WI38 (cell line): Measurements from ENCODE around the gene TMTC1.

Source experiments
- H3K4me3 ChIP-seq: 2 replicates; pipeline ENCODE4 v1.5.1; 2011; ENCODE audit warnings: low read depth, mild to moderate bottlenecking, control low read depth, low read length
- TF ChIP-seq, protein P1 (sequence below): IDR thresholded peaks from 2 replicates; pipeline ENCODE4 v1.5.1; 2012; ENCODE audit warnings: low read depth, mild to moderate bottlenecking, control low read depth, low read length

The TMTC1 gene

DNA sequence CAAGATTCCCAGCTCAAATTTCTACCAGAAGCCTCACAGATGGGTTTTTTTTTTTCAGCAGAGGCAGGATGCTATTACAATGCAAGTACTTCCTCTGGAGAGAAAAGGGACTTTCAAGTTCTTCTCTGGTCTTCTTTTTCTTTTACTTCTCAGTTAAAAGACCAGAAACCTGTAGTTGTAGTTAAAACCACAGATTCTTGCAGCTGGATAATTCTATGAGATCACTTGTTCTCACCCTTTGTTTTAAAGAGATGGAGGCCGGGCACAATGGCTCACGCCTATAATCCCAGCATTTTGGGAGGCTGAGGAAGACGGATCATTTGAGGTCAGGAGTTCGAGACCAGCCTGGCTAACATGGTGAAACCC is 238.7 kb downstream of the TMTC1 start:
- TF ChIP-seq, protein P1, sequence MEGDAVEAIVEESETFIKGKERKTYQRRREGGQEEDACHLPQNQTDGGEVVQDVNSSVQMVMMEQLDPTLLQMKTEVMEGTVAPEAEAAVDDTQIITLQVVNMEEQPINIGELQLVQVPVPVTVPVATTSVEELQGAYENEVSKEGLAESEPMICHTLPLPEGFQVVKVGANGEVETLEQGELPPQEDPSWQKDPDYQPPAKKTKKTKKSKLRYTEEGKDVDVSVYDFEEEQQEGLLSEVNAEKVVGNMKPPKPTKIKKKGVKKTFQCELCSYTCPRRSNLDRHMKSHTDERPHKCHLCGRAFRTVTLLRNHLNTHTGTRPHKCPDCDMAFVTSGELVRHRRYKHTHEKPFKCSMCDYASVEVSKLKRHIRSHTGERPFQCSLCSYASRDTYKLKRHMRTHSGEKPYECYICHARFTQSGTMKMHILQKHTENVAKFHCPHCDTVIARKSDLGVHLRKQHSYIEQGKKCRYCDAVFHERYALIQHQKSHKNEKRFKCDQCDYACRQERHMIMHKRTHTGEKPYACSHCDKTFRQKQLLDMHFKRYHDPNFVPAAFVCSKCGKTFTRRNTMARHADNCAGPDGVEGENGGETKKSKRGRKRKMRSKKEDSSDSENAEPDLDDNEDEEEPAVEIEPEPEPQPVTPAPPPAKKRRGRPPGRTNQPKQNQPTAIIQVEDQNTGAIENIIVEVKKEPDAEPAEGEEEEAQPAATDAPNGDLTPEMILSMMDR, result no peak
- no peak overlapping the region for H3K4me3 ChIP-seq

DNA sequence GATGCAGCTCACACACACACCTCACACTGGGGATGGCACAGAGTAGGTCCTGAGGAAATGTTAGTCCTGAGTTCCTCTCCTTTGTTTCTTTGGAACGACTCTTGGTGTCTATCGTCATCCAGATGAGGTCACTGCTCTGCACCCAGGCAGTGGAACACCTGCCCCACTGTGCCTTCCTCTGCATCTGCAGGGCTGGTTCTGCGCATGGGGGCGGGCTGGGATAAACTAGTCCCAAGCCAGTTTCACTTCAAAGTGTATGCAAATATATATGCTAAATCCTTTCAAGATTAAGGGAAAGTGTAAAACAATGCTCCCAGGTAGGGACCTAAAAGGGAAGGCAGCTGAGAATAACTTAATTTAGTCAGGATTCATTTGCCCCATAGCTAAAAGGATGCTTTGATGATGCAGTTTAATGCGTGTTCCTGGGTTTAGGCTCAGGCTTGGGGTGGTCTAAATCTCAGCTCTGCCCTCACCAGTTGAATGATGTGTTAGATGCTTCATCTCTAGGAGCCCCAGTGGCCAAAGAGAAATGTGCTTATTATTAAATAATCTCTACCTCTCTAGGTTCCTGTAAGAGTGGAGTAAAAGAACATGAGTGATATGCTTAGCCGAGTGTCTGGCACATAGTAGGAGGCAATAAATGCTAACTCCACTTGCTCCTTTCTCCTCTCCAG is 239.2 kb downstream of the TMTC1 start:
- H3K4me3 ChIP-seq, result no peak overlapping the region
- TF ChIP-seq, protein P1, result no peak

DNA sequence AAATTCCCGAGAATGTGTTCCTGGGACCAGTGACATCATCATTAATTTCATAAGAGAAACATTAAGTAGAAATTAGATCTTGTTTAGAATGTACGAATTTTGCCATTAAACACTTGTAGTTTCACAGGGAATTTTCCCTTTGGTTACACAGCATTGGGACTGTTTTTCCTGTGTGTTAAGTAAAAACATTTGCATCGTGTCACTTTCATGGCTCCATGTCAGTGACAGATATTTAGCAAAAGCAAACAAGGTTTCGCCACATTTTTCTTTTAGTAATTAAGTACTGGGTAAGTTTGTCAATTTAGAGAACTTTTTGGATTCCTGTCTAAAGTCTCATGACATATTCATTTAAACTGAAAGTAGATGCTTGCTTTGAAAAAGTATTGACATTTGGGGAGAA is 240.7 kb downstream of the TMTC1 start:
- TF ChIP-seq, protein P1, result no peak

DNA sequence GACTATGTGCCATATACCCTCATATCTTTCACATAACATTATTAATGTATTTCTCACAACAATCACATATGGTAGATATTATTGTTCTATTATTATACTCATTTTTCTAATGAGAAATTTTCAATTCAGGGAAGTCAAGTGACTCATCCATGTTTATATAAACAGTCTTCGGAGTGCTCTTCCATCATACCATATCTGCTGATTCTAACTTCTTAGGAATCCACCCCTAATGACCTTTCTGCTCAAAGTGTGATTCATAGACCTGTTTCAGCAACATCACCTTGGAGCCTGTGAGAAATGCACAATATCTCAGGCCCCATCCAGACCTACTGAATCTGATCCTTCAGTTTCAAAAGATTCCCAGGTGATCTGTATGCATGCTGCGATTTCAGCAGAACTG is 246.4 kb downstream of the TMTC1 start:
- no peak overlapping the region for H3K4me3 ChIP-seq
- TF ChIP-seq, protein P1, result no peak

More for the DNA sequence above, 240.7 kb downstream of the TMTC1 start:
- H3K4me3 ChIP-seq, result no peak overlapping the region

DNA sequence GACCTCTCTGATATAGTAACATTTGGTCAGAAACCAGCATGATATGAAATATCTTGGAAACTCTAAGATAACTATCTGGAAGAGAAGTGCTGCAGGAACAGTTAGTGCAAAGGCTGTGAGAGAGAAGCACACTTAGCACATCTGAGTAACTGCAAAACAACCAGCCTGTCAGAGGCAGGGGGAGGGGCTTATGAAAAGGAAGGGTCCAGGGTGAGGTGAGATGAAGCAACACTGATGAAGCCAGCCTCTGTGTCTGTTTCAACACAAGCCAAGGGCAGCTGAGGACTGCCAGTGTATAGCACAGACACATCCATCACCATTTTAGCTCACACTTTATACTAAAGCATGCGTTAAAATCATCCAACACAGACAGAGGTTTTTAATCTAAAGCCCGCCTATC is 248.8 kb downstream of the TMTC1 start:
- TF ChIP-seq, protein P1, result no peak
- H3K4me3 ChIP-seq, result no peak overlapping the region

DNA sequence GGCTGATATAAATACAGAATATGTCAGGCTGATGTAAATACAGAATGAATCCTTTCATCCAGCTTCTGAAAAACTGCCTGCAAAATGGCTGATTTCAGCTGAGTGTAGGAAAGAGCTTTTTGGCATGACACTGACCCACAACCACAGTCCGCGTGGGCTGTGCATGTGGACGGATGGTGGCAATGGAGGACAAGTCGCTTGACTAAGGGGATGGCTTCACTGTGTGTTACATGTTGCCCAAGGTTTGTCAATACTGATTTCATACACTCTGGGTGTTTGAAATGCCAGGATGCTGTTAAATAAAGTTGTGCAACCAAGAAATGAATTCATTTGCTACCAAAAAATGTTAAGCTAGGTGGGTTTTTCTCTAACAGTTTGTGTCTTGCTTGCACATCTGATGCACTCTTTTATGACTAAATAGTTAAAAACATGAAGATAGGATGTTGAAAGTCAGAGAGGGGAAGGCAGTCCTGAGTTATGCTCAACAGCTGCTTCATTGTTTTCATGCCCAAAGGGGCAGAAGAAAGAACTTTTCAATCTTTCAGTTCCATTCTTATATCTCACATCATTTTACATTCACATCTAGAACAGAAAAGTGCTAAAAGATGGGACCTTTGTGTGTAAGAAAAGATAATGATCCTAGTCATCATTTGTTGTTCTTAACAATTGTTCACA is 249.8 kb downstream of the TMTC1 start:
- TF ChIP-seq, protein P1, result no peak

DNA sequence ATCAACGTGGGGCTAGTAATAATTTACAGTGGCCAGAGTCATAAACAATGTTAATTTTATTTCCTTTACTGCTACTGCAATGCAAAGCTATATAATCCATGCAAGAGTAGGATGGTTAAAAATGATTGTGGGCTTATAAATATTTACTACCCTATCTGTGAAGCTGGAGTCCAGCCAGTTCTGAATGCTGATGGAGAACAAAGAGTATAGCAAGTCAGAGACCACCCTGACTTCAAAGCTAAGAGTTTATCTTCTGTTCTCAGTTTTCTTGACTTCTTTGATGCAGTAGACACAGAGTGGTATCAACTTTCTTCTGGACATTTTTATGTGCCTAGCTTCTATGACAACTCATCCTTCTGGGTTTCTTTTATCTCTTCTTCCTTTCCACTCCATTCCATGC is 252.3 kb downstream of the TMTC1 start:
- TF ChIP-seq, protein P1, result no peak
- H3K4me3 ChIP-seq, result no peak overlapping the region

More for the DNA sequence above, 249.8 kb downstream of the TMTC1 start:
- H3K4me3 ChIP-seq, result no peak overlapping the region
